HG02763 (cell line): Measurements from ENCODE around the gene SIT1.
A peak's percentile ranks its signal among the peaks of the same experiment; 100 is the strongest.

Experiments used
- ATAC-seq: cut with Tn5 transposase; IDR thresholded peaks from one replicate; pipeline ENCODE4 v1.9.1; 2021; ENCODE audit warnings: mild to moderate bottlenecking, moderate library complexity; ENCODE audit not compliant: unreplicated experiment

SIT1 gene

DNA sequence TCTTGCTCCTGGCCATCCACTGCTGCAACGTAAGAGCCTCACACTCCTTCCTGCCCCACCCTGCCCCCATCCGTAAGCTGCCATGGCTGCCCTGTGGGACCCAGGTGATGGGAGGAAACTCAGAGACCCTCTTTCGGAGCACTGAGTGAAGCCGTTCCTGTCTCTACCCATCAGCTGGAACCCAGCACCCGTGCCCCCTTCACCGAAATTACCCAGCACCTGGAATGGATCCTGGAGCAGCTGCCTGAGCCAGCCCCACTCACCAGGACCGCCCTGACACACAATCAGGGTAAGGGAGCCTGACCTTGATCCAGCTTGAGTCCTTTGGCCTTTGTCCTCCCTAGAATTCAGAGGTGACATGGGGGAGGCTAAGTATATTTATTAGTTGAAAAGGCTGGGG is 42.5 kb downstream of the SIT1 start:
- ATAC-seq, result no peak

DNA sequence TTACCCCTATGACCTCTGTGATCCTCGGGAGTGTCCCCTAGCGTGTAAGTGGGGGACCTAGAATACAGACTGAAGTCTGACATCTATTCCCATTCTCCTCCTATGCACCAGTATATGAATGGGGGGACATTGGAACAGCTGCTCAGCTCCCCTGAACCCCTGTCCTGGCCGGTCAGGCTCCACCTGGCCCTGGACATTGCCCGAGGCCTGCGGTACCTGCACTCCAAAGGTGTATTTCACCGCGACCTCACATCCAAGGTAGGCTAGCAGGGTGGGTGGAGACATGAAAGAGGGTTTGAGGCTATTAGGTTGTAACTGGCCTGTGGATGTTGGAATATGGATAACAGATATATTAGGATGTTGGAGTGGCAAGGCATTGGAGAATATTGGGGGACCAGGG is 44.0 kb downstream of the SIT1 start:
- ATAC-seq, result no peak

- ATAC-seq, result no peak
Measured at GRCh38 chr9:35606138-35606504, 44.6 kb downstream of the SIT1 start.

GRCh38 chr9:35605351-35606137 is 45.2 kb downstream of the SIT1 start:
- peak; percentile 17 for ATAC-seq

DNA sequence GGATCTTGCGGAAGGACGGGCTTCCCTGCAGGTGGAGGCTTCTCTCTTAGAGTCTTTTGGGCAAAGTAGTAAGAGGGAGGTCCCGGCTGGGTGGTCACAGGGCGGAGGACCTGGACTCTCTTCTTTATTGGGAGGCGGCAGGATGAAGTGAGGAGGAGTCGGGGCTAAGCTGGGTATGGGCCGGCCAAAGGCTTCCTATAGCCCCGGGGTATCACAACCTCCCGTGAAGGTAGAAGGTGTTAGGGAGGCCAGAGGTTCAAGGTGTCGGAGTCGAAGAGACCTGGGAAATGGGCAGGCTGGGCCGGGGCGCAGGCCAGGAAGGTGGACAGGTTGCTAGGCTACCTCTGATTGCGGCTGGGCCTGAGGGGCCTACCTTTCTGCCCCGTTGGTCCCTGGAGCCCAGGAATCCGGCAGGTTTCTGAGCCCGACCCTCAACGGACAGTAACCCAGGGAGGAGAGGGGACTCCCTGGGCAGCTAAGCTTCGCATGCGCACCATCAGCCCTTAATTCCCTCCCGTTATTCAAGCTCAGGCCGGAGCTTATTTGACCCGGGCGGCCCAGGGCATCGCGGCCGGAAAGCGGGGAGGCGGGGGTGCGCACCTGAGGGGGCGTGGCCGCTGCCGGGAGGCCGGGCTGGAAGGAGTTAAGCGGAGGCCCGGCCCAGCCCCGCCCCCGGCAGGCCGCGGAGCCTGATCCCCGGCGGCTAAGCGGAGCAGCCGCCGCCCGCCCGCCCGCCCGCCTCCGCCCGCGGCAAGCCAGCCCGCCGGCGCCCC is 46.0 kb downstream of the SIT1 start, which contains the start of gene TESK1:
TSS of gene TESK1 (plus strand) at position 685 of the 773 bp plus-strand sequence. CDS start 358 bp downstream, outside the sequence.
- ATAC-seq, result peak; percentile 36

DNA sequence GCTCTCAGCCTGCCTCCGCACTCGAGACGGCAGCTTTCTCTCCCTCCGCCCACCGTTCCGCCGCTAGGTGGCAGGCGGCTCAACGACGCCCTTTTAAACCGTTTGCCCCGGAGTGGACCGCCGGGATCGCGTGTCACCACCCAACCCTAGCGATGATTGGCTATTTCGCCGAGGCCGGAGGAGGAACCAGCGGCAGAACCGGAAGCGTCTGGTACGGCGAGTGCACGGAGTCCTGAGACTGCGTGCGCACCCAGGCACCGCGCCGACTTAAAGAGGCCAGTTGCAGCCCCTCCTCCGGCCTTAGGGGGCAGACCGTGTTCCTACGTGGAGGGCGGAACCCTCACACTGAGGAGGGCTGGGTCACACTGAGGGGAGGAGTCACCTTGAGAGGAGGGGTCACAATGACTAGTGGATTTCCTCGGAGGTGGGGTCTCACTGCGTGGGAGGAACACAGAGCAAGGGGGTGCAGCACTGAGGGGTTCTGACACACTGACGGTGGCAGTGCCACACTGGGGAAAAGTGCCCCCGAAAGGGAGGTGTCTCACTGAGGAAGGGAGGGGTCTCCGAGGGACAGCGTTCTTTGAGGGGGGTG is 46.6 kb downstream of the SIT1 start:
- ATAC-seq, result peak; percentile 85

DNA sequence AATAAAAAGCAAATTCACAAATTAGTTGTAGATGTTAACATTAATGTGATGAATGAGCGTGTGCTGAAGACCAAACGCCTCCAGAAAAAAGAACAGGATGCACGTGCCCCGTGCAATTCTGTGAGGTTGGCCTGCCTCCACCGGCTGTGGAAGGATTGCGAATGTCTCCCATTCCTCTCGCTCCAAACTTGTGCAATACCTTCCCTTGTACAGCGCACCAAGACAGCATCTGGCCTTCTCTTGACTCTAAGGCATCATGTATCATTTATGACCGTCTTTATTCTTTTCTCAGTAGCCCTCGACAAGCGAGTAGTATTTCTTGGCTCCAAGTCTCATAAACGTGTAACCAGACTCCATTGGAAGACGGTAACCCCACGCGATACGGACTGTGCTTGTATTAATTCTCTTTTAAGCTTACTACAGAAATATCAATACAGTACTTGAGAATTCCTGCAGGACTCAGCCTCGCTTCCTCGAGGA is 47.2 kb downstream of the SIT1 start:
- no peak for ATAC-seq

- no peak for ATAC-seq
Measured at GRCh38 chr9:35599763-35600604, 50.7 kb downstream of the SIT1 start.
